Mammary epithelial cell (primary cell): ENCODE results near the gene SPON1.

Source experiments
- EZH2 ChIP-seq: IDR thresholded peaks from 2 replicates; pipeline ENCODE4 v1.6.1; 2012; ENCODE audit warnings: low read length, inconsistent platforms, borderline replicate concordance
- TF ChIP-seq, protein P1 (sequence below), 2 donors: IDR thresholded peaks in 1 of 2; conservative IDR thresholded peaks in 1 of 2; 2 replicates each; pipeline ENCODE4 v1.5.1; 2011 to 2012; ENCODE audit warnings: inconsistent platforms in 2 of 2, low read length in 2 of 2, mild to moderate bottlenecking in 2 of 2, control low read depth in 1 of 2, low read depth in 1 of 2; ENCODE audit not compliant: insufficient read depth in 1 of 2; ENCODE audit errors: extremely low read depth in 1 of 2

DNA sequence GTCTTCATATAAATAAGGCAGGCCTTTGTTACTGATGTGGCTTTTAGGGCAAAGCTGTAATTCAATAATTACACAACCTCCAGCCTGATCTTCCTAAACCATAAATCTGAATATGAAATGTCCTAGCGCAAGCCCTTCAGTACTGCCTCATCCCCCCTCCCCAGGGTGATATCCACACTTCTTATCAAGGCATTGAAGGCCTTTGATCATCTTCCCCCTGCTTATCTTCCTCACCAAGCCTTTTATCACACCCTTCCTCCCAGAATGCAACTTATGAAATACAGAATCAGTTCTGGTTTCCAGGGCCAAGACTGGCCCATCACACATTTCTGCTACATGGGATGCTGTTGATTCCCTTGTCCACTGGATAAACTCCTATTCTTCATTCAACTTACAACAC is 12.1 kb downstream of the SPON1 start:
- TF ChIP-seq, protein P1, sequence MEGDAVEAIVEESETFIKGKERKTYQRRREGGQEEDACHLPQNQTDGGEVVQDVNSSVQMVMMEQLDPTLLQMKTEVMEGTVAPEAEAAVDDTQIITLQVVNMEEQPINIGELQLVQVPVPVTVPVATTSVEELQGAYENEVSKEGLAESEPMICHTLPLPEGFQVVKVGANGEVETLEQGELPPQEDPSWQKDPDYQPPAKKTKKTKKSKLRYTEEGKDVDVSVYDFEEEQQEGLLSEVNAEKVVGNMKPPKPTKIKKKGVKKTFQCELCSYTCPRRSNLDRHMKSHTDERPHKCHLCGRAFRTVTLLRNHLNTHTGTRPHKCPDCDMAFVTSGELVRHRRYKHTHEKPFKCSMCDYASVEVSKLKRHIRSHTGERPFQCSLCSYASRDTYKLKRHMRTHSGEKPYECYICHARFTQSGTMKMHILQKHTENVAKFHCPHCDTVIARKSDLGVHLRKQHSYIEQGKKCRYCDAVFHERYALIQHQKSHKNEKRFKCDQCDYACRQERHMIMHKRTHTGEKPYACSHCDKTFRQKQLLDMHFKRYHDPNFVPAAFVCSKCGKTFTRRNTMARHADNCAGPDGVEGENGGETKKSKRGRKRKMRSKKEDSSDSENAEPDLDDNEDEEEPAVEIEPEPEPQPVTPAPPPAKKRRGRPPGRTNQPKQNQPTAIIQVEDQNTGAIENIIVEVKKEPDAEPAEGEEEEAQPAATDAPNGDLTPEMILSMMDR (conservative IDR thresholded peaks at IDR 0.05 in 1 of 2, IDR thresholded peaks at IDR 0.05 in 1 of 2; ENCODE audit: extremely low read depth in 1 of 2, insufficient read depth in 1 of 2, low read depth in 1 of 2, low read length in 2 of 2): no peak
- TF ChIP-seq EZH2: no peak
